Endodermal cell (in vitro differentiated cells): ENCODE data around the gene PRSS21. TPM values are rescaled to one million over a fixed set of nuclear protein-coding genes. Genes with fewer than 3 reads are reported as not detected.

Source experiments
- DNase-seq: peaks from one replicate; pipeline ENCODE4 v3.0.0-alpha.2; 2017
- H3K27ac ChIP-seq: 2 replicates; pipeline ENCODE4 v1.5.1; 2013; ENCODE audit warnings: mild to moderate bottlenecking, low read depth, low read length, moderate library complexity
- H3K27me3 ChIP-seq: 2 replicates; pipeline ENCODE4 v1.6.1; 2013; ENCODE audit warnings: mild to moderate bottlenecking, low read length, moderate library complexity; ENCODE audit not compliant: insufficient read depth, control insufficient read depth, poor library complexity, severe bottlenecking
- H3K36me3 ChIP-seq: 2 replicates; pipeline ENCODE4 v1.7.0; 2013; ENCODE audit warnings: mild to moderate bottlenecking, low read length, moderate library complexity; ENCODE audit not compliant: control insufficient read depth, insufficient read depth
- H3K4me1 ChIP-seq: one replicate; pipeline ENCODE4 v1.7.0; 2013; ENCODE audit warnings: low read length; ENCODE audit not compliant: control insufficient read depth, insufficient read depth
- H3K4me3 ChIP-seq: 2 replicates; pipeline ENCODE4 v1.5.1; 2013; ENCODE audit warnings: mild to moderate bottlenecking, low read length, moderate library complexity
- H3K9ac ChIP-seq: 2 replicates; pipeline ENCODE4 v1.6.1; 2013; ENCODE audit warnings: mild to moderate bottlenecking, low read length, moderate library complexity; ENCODE audit not compliant: poor library complexity, severe bottlenecking; ENCODE audit errors: extremely low read depth
- H3K9me3 ChIP-seq: 2 replicates; pipeline ENCODE4 v1.6.1; 2013; ENCODE audit warnings: mild to moderate bottlenecking, low read length, moderate library complexity; ENCODE audit not compliant: control insufficient read depth
- H3K27ac Mint-ChIP-seq: 2 replicates; pipeline ENCODE4 v1.8.0; 2020; ENCODE audit warnings: mixed read lengths
- H3K27me3 Mint-ChIP-seq: 2 replicates; pipeline ENCODE4 v1.8.0; 2021; ENCODE audit warnings: mild to moderate bottlenecking, mixed read lengths; ENCODE audit not compliant: insufficient read depth
- H3K36me3 Mint-ChIP-seq: 2 replicates; pipeline ENCODE4 v1.8.0; 2020; ENCODE audit warnings: low read depth, mixed read lengths
- H3K4me1 Mint-ChIP-seq: 2 replicates; pipeline ENCODE4 v1.8.0; 2020; ENCODE audit warnings: mixed read lengths
- H3K4me3 Mint-ChIP-seq: 2 replicates; pipeline ENCODE4 v1.8.0; 2020; ENCODE audit warnings: mild to moderate bottlenecking, moderate library complexity, mixed read lengths
- H3K9me3 Mint-ChIP-seq: 2 replicates; pipeline ENCODE4 v1.8.0; 2020; ENCODE audit warnings: mild to moderate bottlenecking, mixed read lengths
- WGBS, 2 experiments: methylation state at CpG; one replicate each; pipeline versions ENCODE4 v1.1.5 to v1.1.7; 2013; ENCODE audit warnings: missing lambda C conversion rate in 2 of 2, mixed read lengths in 1 of 2; ENCODE audit not compliant: insufficient coverage in 1 of 2, insufficient read length in 1 of 2; 5-methylcytosine and 5-hydroxymethylcytosine counted together
- total RNA-seq, 2 donors: library from RNA; stranded (reverse); fragmentation: NEBNext Ultra II Directional in 1 of 2; extraction: Animal tissue kit (Norgen Biotek cat#: 25700) in 1 of 2; gene quantifications; 2 replicates in 1 of 2; 3 replicates in 1 of 2; pipeline ENCODE4 v1.2.1, GENCODE V29; 2021
- TF ChIP-seq, protein P1 (sequence below): fragments of 200-600 bp; sonication (generic); conservative IDR thresholded peaks from 2 replicates; pipeline ENCODE4 v1.5.0; 2021; ENCODE audit warnings: antibody characterized with exemption, mild to moderate bottlenecking

Gene PRSS21
- total RNA-seq, 2 donors from 2014 or later, result not detected

- WGBS, 2 experiments, result 67 to 70% methylated on average over 4 to 8 of the region's 8 CpGs
- Mint-ChIP-seq H3K27ac (no peak overlapping the region), H3K4me3 (no peak overlapping the region), H3K36me3 (no peaks in the 10 kb centered on the region), H3K27me3 (peaks cover 55% of the 10 kb centered on the region), H3K4me1 (peaks cover 2% of the 10 kb centered on the region), H3K9me3 (peaks cover 9% of the 10 kb centered on the region)
- Histone ChIP-seq H3K27me3 (peaks cover 54% of the 10 kb centered on the region), H3K4me3 (no peak overlapping the region), H3K36me3 (no peaks in the 10 kb centered on the region), H3K27ac (no peak overlapping the region), H3K9me3 (peaks cover 8% of the 10 kb centered on the region), H3K4me1 (no peaks in the 10 kb centered on the region), H3K9ac (no peak overlapping the region)
- TF ChIP-seq, protein P1, sequence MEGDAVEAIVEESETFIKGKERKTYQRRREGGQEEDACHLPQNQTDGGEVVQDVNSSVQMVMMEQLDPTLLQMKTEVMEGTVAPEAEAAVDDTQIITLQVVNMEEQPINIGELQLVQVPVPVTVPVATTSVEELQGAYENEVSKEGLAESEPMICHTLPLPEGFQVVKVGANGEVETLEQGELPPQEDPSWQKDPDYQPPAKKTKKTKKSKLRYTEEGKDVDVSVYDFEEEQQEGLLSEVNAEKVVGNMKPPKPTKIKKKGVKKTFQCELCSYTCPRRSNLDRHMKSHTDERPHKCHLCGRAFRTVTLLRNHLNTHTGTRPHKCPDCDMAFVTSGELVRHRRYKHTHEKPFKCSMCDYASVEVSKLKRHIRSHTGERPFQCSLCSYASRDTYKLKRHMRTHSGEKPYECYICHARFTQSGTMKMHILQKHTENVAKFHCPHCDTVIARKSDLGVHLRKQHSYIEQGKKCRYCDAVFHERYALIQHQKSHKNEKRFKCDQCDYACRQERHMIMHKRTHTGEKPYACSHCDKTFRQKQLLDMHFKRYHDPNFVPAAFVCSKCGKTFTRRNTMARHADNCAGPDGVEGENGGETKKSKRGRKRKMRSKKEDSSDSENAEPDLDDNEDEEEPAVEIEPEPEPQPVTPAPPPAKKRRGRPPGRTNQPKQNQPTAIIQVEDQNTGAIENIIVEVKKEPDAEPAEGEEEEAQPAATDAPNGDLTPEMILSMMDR, result no peak
- peak; percentile 72 for DNase-seq
Measured at GRCh38 chr16:2860826-2861567, 44.0 kb downstream of the PRSS21 start.

- no peak overlapping the region for H3K27ac Mint-ChIP-seq
- H3K27me3 ChIP-seq, result peaks cover 54% of the 10 kb centered on the region
- 82 to 93% methylated on average over 3 to 4 of the region's 4 CpGs for WGBS, 2 experiments
Measured at GRCh38 chr16:2865651-2866050, 48.6 kb downstream of the PRSS21 start.

GRCh38 chr16:2866431-2866830, 49.4 kb downstream of the PRSS21 start:
- Histone ChIP-seq H3K4me1 (no peaks in the 10 kb centered on the region), H3K27ac (no peak overlapping the region), H3K9me3 (no peaks in the 10 kb centered on the region), H3K27me3 (peaks cover 56% of the 10 kb centered on the region), H3K9ac (no peak overlapping the region), H3K36me3 (no peaks in the 10 kb centered on the region), H3K4me3 (no peak overlapping the region)
- Mint-ChIP-seq H3K27me3 (peaks cover 64% of the 10 kb centered on the region), H3K4me3 (no peak overlapping the region), H3K36me3 (no peaks in the 10 kb centered on the region), H3K9me3 (peaks cover 1% of the 10 kb centered on the region), H3K4me1 (no peaks in the 10 kb centered on the region), H3K27ac (no peak overlapping the region)
- no peak for DNase-seq
- TF ChIP-seq, protein P1, result no peak
- 62 to 81% methylated on average over 2 to 3 of the region's 4 CpGs for WGBS, 2 experiments

More at GRCh38 chr16:2865651-2866050, 48.6 kb downstream of the PRSS21 start:
- H3K27me3 Mint-ChIP-seq, result peaks cover 64% of the 10 kb centered on the region
- Histone ChIP-seq H3K27ac (no peak overlapping the region), H3K4me3 (no peak overlapping the region), H3K9me3 (peaks cover 5% of the 10 kb centered on the region), H3K36me3 (no peaks in the 10 kb centered on the region), H3K4me1 (no peaks in the 10 kb centered on the region), H3K9ac (no peak overlapping the region)
- TF ChIP-seq, protein P1, result no peak
- H3K36me3 Mint-ChIP-seq, result no peaks in the 10 kb centered on the region
- no peak overlapping the region for H3K4me3 Mint-ChIP-seq
- no peak for DNase-seq
- H3K4me1 Mint-ChIP-seq, result no peaks in the 10 kb centered on the region
- peaks cover 6% of the 10 kb centered on the region for H3K9me3 Mint-ChIP-seq
